VCaP (cell line): Measurements from ENCODE around the gene SCFD2.
"Not testable (repeated sequence)": the region's sequence is repeated elsewhere in the genome, so short reads cannot be mapped to it uniquely, and the experiment has no call there.

Source experiments
- H3K27ac ChIP-seq: fragments of 450-650 bp; 2 replicates; pipeline ENCODE4 v1.5.1; 2017
- TF ChIP-seq, protein P1 (sequence below): fragments of 450-650 bp; conservative IDR thresholded peaks from 2 replicates; pipeline ENCODE4 v1.5.1; 2017; ENCODE audit warnings: mild to moderate bottlenecking, moderate library complexity

Gene SCFD2

DNA sequence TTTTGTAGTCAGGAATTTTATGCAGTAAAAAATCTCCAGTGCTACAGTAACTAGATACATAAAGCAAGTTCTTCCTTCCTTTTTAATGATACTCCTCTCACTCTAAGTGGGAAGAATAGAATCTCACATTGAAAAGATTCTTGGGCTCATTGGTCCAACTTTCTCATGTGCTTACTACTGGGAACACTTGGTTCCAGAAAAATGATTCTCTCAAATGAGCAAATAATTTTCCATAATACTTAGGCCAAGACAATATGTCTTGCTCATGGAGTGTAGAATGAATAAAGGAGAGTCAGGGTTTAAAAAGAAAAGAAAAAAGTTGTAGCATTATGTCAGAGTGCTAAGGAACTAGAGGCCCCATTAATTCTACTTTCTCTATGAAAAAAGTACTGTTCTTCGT, 306.0 kb downstream of the SCFD2 start:
- no peak overlapping the region for H3K27ac ChIP-seq
- TF ChIP-seq, protein P1, sequence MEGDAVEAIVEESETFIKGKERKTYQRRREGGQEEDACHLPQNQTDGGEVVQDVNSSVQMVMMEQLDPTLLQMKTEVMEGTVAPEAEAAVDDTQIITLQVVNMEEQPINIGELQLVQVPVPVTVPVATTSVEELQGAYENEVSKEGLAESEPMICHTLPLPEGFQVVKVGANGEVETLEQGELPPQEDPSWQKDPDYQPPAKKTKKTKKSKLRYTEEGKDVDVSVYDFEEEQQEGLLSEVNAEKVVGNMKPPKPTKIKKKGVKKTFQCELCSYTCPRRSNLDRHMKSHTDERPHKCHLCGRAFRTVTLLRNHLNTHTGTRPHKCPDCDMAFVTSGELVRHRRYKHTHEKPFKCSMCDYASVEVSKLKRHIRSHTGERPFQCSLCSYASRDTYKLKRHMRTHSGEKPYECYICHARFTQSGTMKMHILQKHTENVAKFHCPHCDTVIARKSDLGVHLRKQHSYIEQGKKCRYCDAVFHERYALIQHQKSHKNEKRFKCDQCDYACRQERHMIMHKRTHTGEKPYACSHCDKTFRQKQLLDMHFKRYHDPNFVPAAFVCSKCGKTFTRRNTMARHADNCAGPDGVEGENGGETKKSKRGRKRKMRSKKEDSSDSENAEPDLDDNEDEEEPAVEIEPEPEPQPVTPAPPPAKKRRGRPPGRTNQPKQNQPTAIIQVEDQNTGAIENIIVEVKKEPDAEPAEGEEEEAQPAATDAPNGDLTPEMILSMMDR, result no peak

DNA sequence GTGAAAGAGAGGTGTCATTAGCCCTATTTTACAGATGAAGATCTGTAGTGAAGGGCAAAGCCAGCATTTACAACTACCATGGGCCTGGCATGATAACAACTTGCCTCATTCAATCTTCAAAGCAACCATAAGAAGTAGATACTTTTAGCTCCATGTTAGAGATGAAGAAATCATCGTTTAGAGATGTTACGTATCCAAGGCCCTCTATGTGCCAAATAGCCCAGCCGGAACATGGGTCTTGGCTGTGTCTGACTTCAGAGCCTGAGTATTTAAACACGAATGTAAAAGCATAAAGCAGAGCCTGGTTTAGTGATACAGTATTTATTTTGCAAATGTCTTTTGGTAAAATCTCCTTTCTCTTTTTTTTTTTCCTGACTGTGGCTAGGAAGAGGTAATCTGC, 306.6 kb downstream of the SCFD2 start:
- TF ChIP-seq, protein P1, result no peak
- H3K27ac ChIP-seq, result no peak overlapping the region

DNA sequence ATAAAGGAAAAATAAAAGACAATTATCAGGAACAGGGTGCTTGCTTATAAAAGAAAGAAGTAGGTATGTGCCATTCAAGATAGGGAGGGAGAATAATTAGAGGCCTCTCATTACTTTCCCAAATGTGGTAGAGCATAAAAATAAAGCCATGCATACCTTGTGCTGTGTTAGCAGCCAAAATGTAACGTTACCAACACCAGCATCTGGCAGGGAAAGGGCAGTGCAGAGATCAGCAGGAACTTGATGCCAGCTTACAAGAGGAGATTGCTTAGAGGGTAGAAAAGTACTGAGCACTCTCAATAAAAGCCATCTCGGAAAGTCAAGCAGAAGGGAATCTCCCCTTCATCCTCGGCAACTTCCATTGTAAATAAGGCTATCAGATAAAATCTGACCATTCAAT, 308.2 kb downstream of the SCFD2 start:
- no peak overlapping the region for H3K27ac ChIP-seq
- TF ChIP-seq, protein P1, result no peak

DNA sequence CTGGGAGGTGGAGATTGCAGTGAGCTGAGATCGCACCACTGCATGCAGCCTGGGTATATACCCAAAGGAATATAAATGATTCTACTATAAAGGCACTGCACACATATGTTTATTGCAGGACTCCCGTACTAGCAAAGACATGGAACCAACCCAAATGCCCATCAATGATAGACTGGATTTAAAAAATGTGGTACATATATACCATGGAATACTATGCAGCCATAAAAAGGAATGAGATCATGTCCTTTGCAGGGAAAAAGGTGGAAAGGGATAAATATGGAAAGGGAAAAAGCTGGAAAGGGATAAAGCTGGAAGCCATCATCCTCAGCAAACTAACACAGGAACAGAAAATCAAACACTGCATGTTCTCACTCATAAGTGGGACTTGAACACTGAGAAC, 308.8 kb downstream of the SCFD2 start:
- H3K27ac ChIP-seq, result not testable (repeated sequence)

DNA sequence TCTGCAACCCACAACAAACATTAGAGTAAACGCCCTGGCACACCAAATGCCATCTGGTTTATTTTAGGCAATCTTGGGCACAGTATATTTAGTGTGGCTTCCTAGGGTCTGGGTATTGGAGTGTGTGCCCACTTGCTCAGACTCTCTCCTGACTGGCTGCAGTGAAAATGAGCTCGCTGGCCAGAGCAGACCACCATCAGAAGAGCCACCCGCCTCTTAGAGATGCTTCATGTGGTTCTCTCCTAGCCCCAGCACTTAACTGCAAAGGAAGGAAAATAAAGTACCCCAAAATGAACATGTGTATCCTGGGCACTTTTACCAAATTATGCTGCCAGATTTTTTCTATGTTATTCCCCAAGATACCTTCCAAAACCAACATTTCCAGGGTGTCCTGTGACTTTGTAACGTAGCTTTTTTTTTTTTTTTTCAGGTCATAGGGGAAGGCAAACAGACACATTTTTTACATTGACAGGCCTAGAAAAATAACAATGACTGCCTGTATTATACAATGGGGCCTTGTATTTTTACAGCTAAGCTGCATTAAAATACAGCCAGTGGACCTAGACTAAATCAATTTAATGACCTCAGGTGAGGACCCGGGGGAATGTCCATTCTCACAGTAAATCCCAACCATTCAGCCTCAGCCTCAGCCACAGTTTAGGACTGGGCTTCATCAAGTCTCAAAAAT, 310.0 kb downstream of the SCFD2 start:
- TF ChIP-seq, protein P1, result no peak
- H3K27ac ChIP-seq, result no peak overlapping the region

DNA sequence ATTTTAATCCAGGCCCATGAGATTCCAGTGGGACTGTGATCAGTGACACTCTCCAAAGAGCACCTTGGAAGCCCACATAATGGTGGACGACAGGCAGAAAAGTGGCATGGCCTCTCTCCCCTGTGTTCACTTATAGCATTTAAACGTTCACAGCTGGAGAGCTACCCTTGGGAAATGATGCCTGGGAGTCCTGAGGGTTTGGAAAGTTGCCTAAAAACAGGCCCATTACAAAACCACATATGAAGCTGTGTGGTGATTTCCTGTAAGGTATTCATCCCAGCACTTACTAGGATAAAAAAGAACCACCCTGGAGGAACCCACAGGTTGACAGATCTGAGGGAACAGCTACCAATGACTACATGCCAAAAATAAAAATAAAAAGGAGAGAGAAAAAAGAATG, 310.6 kb downstream of the SCFD2 start:
- TF ChIP-seq, protein P1, result no peak
- no peak overlapping the region for H3K27ac ChIP-seq

DNA sequence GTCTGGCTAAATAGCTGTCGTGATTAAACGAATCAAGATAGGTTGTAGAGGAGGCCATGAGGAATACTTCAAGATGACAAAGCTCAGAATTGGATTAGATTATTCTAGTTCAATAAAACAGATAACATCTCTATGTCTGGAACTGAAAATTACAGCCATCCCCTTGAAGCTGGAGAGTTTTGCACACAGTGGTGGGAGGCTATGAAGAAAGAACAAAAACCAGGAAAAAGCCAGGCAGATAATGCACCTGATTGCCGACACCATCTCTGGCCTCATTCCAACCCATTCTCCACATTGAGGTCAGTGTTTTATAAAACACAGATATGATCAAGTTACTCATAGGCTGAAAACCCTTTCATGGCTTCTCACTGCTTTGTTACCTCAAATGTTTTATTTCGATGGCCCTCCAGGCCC, 315.5 kb downstream of the SCFD2 start:
- TF ChIP-seq, protein P1, result no peak
- H3K27ac ChIP-seq, result no peak overlapping the region

DNA sequence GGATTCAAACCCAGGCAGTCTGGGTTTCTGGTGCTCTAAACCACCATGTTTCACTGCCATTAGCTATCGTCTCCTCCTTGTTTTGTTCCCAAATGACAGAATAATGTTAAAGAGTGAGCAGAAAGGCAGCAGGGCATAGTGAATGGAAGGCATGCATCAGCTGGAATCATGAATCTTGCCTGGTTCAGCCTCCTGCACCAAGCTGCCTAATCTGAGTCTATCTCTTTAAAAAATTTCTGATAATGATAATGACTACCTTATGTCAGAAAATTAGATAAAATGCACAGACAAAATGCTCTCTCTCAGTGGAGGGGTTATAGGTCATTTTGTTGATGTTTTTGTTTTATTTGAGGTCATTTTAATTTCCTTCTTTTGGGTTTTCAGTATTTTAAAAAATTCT, 316.3 kb downstream of the SCFD2 start:
- no peak overlapping the region for H3K27ac ChIP-seq
- TF ChIP-seq, protein P1, result no peak
